Measurements from ENCODE around the gene SPRY4.
"Not testable (repeated sequence)": the region's sequence is repeated elsewhere in the genome, so short reads cannot be mapped to it uniquely, and the experiment has no call there.

SPRY4 gene

GRCh38 chr5:142324871-142325724 lies at the start of gene SPRY4:
SPRY4 (minus strand) TSS chr5:142325021; CDS start chr5:142315108, 9,913 bp downstream.
- peak; percentile 85 to 89 for DNase-seq (ENCODE audit: low read depth in 2 of 2)

DNA sequence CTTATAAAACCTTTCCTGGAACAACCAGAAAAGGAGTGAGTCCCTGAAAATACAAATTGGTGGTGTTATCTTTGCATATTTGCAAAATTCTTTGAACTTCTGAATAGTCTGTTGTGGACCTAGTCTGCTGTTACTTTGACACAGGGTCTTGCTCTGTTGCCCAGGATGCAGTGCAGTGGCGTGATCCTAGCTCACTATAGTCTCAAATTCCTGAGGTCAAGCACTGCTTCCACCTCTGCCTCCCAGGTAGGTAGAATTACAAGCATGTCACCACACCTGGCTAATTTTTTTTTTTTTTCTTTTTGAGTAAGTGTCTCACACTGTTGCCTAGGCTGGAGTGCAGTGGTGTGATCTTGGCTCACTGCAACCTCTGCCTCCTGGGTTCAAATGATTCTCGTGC lies 43.7 kb upstream of the SPRY4 start:
- no peak for DNase-seq (ENCODE audit: low read depth in 2 of 2)

- no peak for DNase-seq (ENCODE audit: low read depth in 2 of 2)
Measured at GRCh38 chr5:142366007-142366406, 41.2 kb upstream of the SPRY4 start.

DNA sequence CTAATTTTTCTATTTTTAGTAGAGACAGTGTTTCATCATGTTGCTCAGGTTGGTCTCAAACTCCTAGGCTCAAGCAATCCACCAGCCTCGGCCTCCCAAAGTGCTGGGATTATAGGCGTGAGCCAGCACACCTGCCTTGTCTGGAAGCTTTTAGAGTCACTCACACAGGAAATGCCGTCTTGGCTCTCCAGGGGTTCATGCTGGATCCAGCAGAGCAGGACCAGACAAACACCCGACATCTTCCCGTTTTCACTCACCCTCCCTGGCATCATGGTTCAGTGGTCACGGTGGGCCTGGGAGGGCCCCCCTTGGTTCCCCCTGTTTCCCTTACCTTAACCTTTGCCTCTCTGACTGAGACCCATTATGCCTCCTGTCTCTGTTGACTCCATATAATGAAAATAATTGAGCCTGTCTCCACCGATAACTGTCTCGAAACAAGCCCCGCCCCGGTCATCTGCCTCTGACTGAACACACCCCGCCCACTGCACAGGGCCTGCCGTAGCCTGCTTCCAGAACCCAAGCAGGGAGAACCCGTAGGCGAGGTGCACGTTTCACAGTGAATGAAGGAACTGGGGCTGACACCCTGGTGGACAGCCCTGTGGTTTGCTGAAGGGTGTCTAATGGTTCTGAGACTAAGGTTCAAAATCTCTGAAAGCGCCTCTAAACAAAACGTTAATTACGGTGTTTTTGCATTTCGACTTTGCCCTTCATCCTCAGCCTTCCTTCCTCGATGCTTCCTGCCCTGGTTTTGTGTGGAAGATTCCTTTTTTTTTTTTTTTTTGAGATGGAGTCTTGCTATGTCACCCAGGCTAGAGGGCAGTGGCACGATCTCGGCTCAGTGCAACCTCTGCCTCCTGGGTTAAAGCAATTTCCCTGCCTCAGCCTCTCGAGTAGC lies 39.7 kb upstream of the SPRY4 start:
- DNase-seq (ENCODE audit: low read depth in 2 of 2), result no peak

DNA sequence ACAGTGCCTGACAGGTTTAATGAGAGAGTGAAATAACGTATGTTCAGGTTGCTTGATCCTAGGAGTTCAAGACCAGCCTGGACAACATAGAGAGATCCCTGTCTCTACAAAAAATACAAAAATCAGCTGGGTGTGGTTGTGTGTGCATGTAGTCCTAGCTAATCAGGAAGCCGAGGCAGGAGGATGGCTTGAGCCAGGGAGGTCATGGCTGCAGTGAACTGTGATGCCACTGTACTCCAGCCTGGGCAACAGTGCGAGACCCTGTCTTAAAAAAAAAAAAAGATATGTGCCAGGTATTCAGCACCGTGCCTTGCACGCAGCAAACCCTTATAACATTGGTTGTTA lies 38.8 kb upstream of the SPRY4 start:
- no peak for DNase-seq (ENCODE audit: low read depth in 2 of 2)

DNA sequence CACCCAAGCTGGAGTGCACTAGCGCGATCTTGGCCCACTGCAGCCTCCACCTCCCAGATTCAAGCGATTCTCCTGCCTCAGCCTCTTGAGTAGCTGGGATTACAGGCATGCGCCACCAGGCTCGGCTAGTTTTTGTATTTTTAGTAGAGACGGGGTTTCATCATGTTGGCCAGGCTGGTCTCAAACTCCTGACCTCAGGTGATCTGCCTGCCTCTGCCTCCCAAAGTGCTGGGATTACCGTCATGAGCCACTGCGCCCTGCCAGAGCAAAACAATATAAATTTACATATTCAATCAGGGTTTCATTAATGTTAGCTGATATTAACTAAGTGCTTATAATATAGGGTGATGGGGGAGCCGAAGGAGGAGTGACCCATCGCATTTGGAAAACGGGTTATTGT lies 37.4 kb upstream of the SPRY4 start:
- not testable (repeated sequence) for DNase-seq (ENCODE audit: low read depth in 2 of 2)

GRCh38 chr5:142360607-142361120 lies 35.8 kb upstream of the SPRY4 start:
- no peak for DNase-seq (ENCODE audit: low read depth in 2 of 2)

GRCh38 chr5:142360051-142360498 lies 35.3 kb upstream of the SPRY4 start:
- DNase-seq (ENCODE audit: low read depth in 2 of 2), result no peak

DNA sequence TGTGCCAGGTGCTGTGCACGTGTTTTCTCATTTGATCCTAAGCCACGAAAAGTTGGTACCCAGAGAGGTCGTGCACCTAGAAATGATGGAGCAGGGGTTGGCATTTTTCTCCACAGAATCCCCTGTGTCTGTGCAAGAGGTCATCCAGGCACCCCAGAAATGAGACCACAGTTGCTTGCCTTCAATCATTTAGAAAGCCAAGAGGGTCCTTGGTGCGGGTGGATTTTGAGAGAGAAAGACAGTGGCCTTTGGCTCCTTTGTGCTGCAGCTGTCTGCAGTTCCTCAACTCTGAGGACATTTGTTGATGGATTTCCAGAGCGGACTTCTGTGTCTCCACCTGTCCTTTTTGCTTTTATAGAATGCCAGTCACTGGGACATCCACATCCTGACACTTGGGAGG lies 33.8 kb upstream of the SPRY4 start:
- DNase-seq (ENCODE audit: low read depth in 2 of 2), result no peak

GRCh38 chr5:142358121-142358520 lies 33.3 kb upstream of the SPRY4 start:
- DNase-seq (ENCODE audit: low read depth in 2 of 2), result no peak

DNA sequence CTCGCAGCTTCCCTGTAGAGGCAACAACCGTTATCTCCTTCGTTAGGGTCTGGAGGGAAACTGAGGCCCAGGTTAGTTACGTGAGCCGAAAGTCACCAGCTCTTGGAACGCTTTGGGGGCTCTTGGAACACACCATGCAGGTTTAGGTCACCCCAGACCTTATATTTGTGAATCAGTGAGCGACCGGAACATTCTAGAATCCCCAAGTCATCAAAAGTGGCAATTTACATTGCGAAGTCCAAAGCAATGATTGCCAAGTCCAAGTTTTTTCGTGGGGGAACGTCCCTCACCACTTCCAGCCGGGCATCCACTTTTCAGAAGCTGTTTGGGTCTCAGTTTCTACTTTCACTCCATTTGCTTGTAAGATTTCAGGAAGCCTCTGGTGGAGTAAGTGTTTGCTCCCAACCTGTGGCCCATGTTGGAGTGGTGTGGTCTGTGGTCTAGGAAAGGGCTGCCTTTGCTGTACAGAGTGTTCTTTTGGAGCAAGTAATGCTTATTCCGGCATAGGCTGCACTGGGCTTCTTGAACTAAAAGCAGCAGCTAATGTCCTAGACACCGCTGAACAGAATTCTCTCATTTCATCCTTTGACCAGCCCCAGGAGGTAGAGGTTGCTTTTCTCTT lies 32.8 kb upstream of the SPRY4 start:
- no peak for DNase-seq (ENCODE audit: low read depth in 2 of 2)

DNA sequence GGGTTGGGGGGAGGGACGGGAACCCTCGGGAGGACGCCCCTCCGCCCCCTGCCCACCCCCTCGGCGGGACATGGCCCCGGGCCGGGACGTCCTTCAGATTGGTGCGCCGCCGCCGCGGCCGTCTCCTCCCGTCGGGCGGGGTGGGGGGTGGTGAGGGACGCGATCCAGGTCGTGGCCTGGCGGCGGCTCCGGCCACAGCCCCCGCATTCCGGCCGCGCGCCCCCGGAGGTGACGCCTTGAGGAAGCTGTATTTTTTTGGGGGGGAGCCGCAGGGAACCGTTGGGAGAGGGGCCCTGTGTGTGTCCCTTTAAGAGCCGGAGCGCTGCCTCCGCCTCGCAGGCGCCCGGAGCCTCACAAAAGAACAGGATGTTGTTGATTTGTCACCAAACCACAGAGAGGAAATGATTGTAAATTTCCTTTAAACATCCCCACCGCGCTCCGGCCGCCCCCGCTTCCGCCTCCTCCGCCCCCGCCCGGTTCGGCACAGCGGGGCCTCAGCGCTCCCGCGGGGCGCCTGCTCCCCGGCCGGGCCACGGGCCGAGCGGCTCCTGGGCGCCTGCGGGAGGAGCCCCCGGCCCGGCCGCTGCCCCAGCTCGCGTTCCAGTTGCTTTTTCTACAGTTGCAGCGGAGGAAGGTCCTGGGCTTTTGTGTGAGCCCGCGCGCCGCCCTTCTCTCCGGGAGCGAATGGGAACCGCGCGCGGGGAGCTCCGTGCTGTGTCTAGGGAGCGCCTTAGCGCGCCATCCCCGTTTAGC lies 32.1 kb upstream of the SPRY4 start:
- DNase-seq (ENCODE audit: low read depth in 2 of 2), result peak; percentile 83 to 86

DNA sequence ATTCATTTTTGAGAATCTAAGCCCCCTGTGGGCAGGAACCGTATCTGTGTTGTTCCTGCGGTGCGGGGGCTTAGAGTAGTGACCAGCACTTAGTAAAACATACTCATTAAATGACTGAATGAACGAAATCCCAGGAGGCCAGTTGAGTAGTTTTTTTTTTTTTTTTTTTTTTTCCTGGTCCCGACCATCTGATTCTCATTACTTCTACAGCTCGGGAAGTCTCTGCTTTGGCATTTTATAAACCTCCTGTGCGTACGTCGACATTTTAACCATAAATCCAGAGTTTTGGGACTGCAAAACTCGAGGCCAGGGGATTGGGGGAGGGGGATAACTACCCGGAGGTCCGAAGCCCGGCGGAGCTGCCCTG lies 31.5 kb upstream of the SPRY4 start:
- DNase-seq (ENCODE audit: low read depth in 2 of 2), result no peak

DNA sequence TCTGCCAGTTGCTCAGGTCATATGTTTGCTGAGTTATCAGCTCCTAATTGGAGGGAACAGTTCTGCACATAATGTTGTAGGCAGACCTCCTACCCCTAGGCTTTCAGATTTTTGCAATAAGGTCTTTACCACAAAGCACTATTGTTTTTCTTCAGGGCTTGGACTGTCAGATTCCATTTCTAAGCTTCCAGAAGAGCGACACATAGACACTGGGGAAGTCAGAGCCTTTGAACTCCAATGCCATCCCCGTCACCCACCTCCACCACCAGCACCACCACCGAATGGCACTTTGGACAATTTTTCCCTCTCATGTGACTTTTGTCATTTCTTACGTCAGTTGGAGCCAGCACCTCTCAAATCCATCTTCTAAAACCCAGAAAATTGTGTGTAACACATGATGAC lies 28.3 kb upstream of the SPRY4 start:
- no peak for DNase-seq (ENCODE audit: low read depth in 2 of 2)

GRCh38 chr5:142350021-142350420 lies 25.2 kb upstream of the SPRY4 start:
- DNase-seq (ENCODE audit: low read depth in 2 of 2), result no peak

DNA sequence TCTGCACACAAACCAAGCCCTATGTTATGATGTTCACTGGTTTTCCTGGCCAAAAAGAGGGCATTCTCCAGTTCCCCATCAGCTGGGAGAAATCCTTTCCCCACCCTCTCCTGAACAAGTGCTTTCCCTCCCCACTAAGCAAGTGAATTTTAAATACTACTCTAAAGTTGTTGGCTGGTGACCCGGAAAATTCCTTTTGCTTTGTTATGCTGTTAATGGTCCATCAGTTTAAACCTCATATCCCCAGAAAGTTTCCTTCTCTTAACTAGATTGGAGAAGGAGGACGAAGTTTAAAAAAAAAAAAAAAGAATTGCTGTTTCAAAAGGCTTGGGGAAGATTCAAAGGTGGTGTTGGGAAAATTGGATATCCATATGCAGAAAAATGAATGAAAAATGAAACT lies 21.9 kb upstream of the SPRY4 start:
- no peak for DNase-seq (ENCODE audit: low read depth in 2 of 2)

DNA sequence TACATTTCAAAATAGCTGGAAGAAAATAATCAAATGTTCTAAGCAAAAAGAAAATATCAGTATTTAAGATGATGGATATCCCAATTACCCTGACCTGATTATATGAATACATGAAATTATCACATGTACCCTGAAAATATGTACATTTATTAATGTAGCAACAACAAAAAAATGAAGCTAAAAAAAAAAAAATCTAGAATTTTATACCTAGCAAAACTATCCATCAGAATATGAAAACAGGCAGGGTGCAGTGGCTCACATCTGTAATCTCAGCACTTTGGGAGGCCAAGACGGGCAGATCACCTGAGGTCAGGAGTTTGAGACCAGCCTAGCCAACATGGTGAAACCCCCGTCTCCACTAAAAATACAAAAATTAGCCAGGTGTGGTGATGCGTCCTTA lies 20.1 kb upstream of the SPRY4 start:
- DNase-seq (ENCODE audit: low read depth in 2 of 2), result not testable (repeated sequence)

- DNase-seq (ENCODE audit: low read depth in 2 of 2), result no peak
Measured at GRCh38 chr5:142343531-142343930, 18.7 kb upstream of the SPRY4 start.

GRCh38 chr5:142342128-142342981 lies 17.5 kb upstream of the SPRY4 start:
- no peak for DNase-seq (ENCODE audit: low read depth in 2 of 2)

GRCh38 chr5:142339781-142340180 lies 15.0 kb upstream of the SPRY4 start:
- DNase-seq (ENCODE audit: low read depth in 2 of 2), result no peak

DNA sequence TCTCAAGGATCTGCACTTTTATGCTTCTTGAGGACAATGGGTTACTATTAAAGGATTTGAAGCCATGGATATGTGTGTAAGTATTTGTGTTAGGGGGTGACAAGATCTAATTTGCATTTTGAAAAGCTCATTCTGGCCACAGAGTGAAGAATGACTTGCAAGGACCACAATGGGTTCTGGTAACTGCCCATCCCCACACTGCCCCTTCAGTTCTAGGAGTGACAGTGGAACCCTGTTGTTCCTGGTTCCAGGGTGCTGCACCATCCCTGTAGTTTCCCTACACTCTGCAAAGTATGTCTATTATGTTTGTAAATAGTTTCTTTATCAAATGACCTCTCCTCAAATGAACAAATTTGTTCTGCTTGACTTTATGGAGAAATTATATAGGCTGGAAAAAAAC lies 9.7 kb upstream of the SPRY4 start:
- no peak for DNase-seq (ENCODE audit: low read depth in 2 of 2)
